ENCODE data around the gene NTNG2. TPM values are rescaled to one million over a fixed set of nuclear protein-coding genes. Genes with fewer than 3 reads are reported as not detected.

The NTNG2 gene
- total RNA-seq, 1 donor from 2014 or later: 2.5 TPM

GRCh38 chr9:132163876-132164603 lies 2.2 kb downstream of the NTNG2 start:
- peak overlapping the region; percentile 96 for H3K4me2 ChIP-seq (ENCODE audit: low read length)
- peaks cover 72% of the 10 kb centered on the region for H3K27me3 Mint-ChIP-seq (ENCODE audit: low read depth, unreplicated experiment)

GRCh38 chr9:132164604-132165362 lies 2.9 kb downstream of the NTNG2 start:
- Histone ChIP-seq H3K9ac (ENCODE audit: low read length) (no peak overlapping the region), H3K27ac (ENCODE audit: low read depth, low read length) (no peak overlapping the region), H3K4me3 (ENCODE audit: insufficient read depth, low read depth, low read length) (no peak overlapping the region), H3K27me3 (ENCODE audit: insufficient read depth, low read length) (peaks cover 58% of the 10 kb centered on the region), H2AFZ (ENCODE audit: low read depth, low read length) (no peak overlapping the region), H3K4me2 (ENCODE audit: low read length) (no peak overlapping the region), H3K79me2 (ENCODE audit: insufficient read depth, low read length) (no peaks in the 10 kb centered on the region), H3K4me1 (ENCODE audit: insufficient read depth, low read length) (peaks cover 23% of the 10 kb centered on the region), H4K20me1 (ENCODE audit: insufficient read depth, low read length) (peaks cover 60% of the 10 kb centered on the region), H3K9me3 (ENCODE audit: insufficient read depth, low read depth, low read length) (no peaks in the 10 kb centered on the region), H3K36me3 (ENCODE audit: insufficient read depth, low read length) (no peaks in the 10 kb centered on the region)
- TF ChIP-seq EZH2 (IDR thresholded peaks at IDR 0.05; ENCODE audit: insufficient read depth, low read length) (no peak), CTCF (IDR thresholded peaks at IDR 0.05; ENCODE audit: insufficient read depth, low read depth, low read length) (no peak)
- H3K27ac Mint-ChIP-seq (ENCODE audit: unreplicated experiment): no peak overlapping the region
- DNase-seq (ENCODE audit: low read depth) (no peak), FAIRE-seq (no peak)
- no peaks in the 10 kb centered on the region for H3K9me3 Mint-ChIP-seq (ENCODE audit: unreplicated experiment)
- peaks cover 72% of the 10 kb centered on the region for H3K27me3 Mint-ChIP-seq (ENCODE audit: low read depth, unreplicated experiment)
- peaks cover 3% of the 10 kb centered on the region for H3K4me1 Mint-ChIP-seq (ENCODE audit: low read depth, unreplicated experiment)
- H3K4me3 Mint-ChIP-seq (ENCODE audit: unreplicated experiment): no peak overlapping the region
- peaks cover 2% of the 10 kb centered on the region for H3K36me3 Mint-ChIP-seq (ENCODE audit: low read depth, unreplicated experiment)

More at GRCh38 chr9:132163876-132164603, 2.2 kb downstream of the NTNG2 start:
- Mint-ChIP-seq H3K27ac (ENCODE audit: unreplicated experiment) (no peak overlapping the region), H3K4me3 (ENCODE audit: unreplicated experiment) (peak overlapping the region; percentile 52), H3K4me1 (ENCODE audit: low read depth, unreplicated experiment) (peaks cover 3% of the 10 kb centered on the region), H3K36me3 (ENCODE audit: low read depth, unreplicated experiment) (peaks cover 2% of the 10 kb centered on the region), H3K9me3 (ENCODE audit: unreplicated experiment) (no peaks in the 10 kb centered on the region)
- Histone ChIP-seq H3K27me3 (ENCODE audit: insufficient read depth, low read length) (peaks cover 61% of the 10 kb centered on the region), H4K20me1 (ENCODE audit: insufficient read depth, low read length) (peaks cover 53% of the 10 kb centered on the region), H3K9ac (ENCODE audit: low read length) (no peak overlapping the region), H3K36me3 (ENCODE audit: insufficient read depth, low read length) (no peaks in the 10 kb centered on the region), H3K27ac (ENCODE audit: low read depth, low read length) (no peak overlapping the region), H3K4me3 (ENCODE audit: insufficient read depth, low read depth, low read length) (no peak overlapping the region), H3K79me2 (ENCODE audit: insufficient read depth, low read length) (no peaks in the 10 kb centered on the region), H2AFZ (ENCODE audit: low read depth, low read length) (no peak overlapping the region), H3K9me3 (ENCODE audit: insufficient read depth, low read depth, low read length) (no peaks in the 10 kb centered on the region), H3K4me1 (ENCODE audit: insufficient read depth, low read length) (peaks cover 23% of the 10 kb centered on the region)
- no peak for DNase-seq (ENCODE audit: low read depth)
- no peak for FAIRE-seq
- TF ChIP-seq CTCF (IDR thresholded peaks at IDR 0.05; ENCODE audit: insufficient read depth, low read depth, low read length) (no peak), EZH2 (IDR thresholded peaks at IDR 0.05; ENCODE audit: insufficient read depth, low read length) (peak; percentile 73)
